HG03095 (cell line): Measurements from ENCODE around the gene LEUTX.

Source experiments
- ATAC-seq: cut with Tn5 transposase; IDR thresholded peaks from one replicate; pipeline ENCODE4 v1.9.1; 2021; ENCODE audit warnings: moderate library complexity; ENCODE audit not compliant: unreplicated experiment

LEUTX gene

GRCh38 chr19:39820696-39821095, 42.0 kb downstream of the LEUTX start:
- no peak for ATAC-seq

DNA sequence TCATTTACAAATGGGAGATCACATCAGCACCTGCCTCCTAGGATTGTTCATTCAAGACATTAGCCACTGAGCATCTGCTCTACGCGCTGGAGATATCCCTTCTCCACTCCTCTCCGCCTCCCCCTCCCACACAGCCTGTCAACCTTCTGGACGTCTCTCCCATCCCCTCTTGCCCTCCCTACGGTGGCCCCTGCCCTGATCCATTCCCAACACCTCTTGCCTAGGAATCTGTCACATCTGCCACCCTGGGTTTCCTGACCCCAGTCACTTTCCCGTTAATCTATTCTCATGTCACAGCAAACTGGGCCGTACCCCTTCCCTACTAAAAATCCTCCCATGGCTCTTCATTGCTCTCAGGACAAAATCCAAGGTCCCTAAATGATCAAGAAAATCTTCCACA, 45.0 kb downstream of the LEUTX start:
- ATAC-seq: no peak

DNA sequence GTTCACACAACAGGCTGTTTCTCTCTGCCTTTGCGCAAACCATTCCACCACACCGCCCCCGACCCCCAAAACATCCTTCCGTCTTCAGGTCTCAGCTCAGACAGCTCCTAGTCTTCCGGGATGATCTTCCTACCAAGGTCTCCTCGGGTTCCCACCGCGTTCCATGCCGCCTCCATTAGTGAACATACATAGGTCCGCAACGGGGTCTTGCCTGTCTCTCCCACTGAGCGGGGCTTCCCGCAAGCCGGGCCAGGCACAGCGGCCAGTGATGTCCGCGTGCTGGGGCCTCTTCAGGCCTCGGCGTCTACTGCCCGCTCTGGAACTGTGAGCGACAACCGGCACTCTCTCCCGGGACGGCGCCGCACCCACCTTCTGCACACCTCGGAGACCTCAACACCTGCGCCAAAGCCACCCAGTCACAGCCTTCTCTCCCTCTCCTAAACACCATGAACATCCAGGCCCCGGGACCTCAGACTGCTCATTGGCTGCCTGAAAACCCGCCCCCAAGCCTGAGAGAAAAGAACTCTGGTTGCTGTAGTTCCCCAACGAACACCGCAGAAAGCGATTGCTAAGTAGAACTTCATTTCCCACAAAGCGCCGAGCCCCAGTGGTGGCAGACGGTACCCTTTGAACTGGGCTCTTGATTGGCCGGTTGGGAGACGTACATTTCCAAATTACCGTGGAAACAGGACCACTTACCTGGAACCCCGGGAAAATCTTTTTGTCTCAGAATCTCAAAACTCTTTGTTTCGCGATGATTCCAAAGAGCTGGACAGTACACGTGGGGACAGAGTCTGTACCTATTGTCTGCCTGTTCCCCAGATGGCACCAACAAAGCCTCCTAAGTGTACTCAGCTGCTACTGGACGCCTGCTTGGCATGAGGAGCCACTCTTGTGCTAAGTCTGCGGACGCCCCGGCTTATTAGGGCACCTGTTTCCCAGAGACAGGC, 45.8 kb downstream of the LEUTX start:
- peak; percentile 75 for ATAC-seq

DNA sequence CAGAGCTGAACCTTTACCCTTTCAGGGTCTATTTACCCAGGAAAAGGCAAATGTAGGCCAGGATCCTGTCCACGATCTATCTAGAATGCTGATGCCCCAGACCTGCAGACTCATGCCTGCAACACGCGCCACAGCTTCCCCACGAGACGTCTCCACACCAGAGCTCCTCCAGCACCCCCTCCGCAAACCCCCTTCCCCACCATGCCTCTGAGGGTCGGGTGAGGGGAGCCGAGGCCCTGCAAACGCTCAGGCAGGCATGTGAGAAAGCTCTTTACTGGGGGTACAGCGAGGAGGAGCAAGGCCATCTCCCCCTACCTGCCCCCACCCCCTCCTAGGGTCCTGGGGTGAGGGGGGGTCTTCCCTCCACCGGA, 46.4 kb downstream of the LEUTX start:
- ATAC-seq: no peak

- no peak for ATAC-seq
These were observed 47.0 kb downstream of the LEUTX start for GRCh38 chr19:39825531-39826076.

- no peak for ATAC-seq
These were observed 47.8 kb downstream of the LEUTX start for GRCh38 chr19:39826311-39826945.

- no peak for ATAC-seq
These were observed 48.6 kb downstream of the LEUTX start for GRCh38 chr19:39827216-39827615.

- ATAC-seq: no peak
These were observed 49.5 kb downstream of the LEUTX start for GRCh38 chr19:39828015-39828653.

- no peak for ATAC-seq
These were observed 50.0 kb downstream of the LEUTX start for GRCh38 chr19:39828654-39829032.

DNA sequence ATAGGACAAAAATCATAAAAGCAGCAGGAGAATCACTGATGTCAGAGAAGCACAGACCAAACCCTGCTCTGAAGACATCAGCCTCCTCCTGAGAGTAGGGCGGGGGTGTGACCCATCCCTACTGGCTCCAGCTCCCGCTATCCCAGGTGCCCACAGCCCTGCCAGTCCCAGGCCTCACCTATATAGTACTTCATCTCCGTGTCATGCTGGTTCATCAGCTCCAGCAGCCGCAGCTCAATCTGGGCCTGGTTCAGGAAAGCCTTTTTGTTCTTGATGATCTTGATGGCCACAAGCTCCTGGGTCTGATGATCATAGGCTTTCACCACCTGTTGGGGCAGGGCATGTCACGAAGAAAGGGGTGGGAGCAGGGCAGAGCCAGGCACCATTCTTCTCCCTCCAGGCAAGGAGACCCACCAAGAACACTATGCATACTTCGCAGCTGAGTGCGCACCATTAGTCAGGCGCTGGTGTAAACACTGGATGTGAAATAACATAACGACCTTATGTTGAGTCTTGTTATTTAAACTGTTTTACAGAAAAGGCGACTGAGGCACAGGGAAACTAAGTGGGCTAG, 51.1 kb downstream of the LEUTX start:
- no peak for ATAC-seq

GRCh38 chr19:39830406-39830805, 51.8 kb downstream of the LEUTX start:
- no peak for ATAC-seq

DNA sequence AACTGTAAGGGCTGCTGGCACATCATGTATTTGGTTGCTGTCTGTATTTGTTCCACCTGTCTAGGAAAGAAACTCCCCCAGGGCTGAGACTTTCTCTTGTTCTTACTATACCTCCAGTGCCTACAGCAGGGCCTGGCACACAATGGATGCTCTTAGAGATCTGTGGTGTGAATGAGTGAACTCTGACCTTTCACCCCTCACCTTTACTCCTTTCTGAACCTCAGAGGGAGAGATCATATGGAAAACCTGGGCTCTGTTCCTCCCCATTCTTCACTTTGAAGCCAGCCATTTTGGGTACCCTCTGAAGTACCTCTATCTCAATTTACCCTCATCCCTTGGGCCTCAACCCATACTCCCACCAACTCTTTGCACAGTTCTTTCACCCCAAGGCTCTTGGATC, 52.2 kb downstream of the LEUTX start:
- no peak for ATAC-seq

- ATAC-seq: no peak
These were observed 53.0 kb downstream of the LEUTX start for GRCh38 chr19:39831679-39832078.

GRCh38 chr19:39832341-39833083, 53.9 kb downstream of the LEUTX start:
- ATAC-seq: no peak

DNA sequence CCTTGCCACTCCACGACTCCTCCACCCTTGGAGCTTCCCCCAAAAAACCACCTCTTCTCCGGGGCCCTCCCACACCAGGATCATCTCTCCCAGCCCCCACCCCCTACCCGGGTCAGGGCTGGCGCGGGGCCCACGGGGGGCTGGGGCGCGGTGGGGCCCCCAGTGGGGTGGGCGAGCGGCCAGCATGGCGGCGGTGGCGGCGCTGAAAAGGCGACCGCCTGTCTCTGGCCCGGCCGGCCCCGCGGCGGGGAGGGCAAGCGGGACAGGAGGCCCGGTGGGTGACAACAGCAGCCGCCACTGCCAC, 54.5 kb downstream of the LEUTX start:
- ATAC-seq: no peak

DNA sequence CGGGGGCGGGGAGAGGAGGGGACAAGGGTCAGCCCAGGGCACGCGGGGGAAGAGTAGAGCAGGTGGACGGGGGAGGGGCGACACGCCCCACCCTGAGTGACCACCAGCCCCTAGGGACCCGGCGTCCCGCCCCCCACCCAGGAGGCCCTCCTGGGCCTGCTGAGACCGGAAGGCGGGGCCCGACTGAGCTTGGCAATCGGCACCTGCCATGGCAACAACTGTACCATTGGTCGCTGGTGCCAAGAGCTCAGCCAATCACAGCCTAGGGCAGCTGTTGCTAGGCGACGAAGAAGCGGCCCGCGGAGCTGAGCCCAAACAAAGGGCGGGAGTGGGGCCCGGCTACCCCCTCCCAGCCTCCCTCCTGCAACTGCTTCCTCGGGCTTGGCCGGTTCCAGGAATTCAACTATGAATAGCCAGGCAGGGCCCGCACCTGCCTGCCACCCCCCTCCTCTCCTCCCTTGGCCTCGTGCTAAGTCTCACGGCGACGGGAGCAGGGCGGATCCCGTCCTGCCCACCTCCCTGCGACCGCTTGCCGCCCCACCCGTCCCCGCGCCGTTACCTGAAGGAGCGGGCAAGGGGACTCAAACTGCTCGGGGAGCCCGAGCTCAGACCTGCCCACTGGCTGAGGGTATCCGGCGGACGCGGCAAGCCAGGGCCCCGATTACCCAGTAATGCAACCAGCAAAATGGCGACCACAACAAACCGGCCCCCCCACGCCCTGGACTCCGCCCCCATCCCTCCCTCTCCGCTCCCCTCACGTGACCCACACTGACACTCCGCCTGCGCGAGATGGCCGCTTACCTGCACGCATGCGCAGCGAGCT, 55.0 kb downstream of the LEUTX start, which contains the start of gene DYRK1B:
TSS of gene DYRK1B (minus strand) at position 699 of the 823 bp plus-strand sequence. CDS start 2,295 bp downstream, outside the sequence.
- ATAC-seq: peak; percentile 80

- ATAC-seq: no peak
These were observed 55.7 kb downstream of the LEUTX start for GRCh38 chr19:39834287-39834841.
